ENCODE results near the gene SINHCAF.

Gene SINHCAF

DNA sequence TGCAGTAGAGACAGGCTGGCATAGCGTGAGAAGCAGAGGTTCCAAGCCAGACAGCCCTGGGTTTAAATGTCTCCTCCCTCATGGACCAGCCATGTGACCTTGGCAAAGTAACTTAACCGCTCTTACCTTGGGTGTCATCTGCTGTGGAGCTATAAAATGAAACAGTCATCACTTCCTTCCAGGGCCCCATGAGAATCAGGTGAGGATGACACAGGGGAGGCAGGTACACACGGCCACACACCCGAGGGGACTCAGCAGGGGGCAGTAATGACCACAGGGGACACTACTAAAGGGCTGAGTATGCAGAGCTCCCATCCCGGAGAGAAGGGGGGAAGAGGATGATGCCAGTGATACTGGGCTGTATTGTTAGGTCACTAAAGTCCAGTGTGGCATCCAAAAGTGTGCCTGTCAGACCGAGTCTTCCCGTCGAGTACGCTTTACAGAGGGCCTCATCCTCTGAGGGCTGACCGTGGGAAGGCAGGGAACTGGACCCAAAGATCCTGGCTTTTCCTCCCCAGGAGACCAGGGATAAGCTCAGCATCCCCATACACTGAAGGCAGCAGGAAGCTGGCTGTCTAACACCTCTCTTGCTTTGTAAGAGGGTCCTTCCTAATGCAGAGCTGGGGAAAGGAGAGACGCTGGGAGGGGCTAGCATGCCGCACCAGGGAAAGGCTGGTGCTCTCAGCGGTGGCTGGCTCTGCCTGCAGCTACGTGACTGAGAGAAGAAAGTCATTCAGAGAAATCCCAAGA lies 94.2 kb downstream of the SINHCAF start:
- no peak for DNase-seq

Measured in RPMI8226 (cell line).